Measurements from ENCODE around the gene COQ7. TPM values are rescaled to one million over a fixed set of nuclear protein-coding genes. Genes with fewer than 3 reads are reported as not detected.

Gene COQ7
- total and polyA plus RNA-seq, 2 experiments from 2014 or later: 17.9 to 21.7 TPM

Other genes with a start within 250 kb of the COQ7 start
- 93.5 and 119 TPM in 2 replicates for gene SMG1, start 141.2 kb upstream of the COQ7 start, total RNA-seq (2014; rRNA removed; shearing (Covaris generic))
- 18.2 and 18.6 TPM in 2 replicates for gene SMG1, start 141.2 kb upstream of the COQ7 start, polyA plus RNA-seq (2016; fragmentation: Nextera tagmentation; extraction: Ambion mirVana)
- gene TMC7, start 83.7 kb upstream of the COQ7 start, total RNA-seq (2014; rRNA removed; shearing (Covaris generic)): 2.4 TPM in 2 replicates
- gene TMC7, start 83.7 kb upstream of the COQ7 start, polyA plus RNA-seq (2016; fragmentation: Nextera tagmentation; extraction: Ambion mirVana): 0.75 and 1.7 TPM in 2 replicates
- gene ITPRIPL2, start 46.4 kb downstream of the COQ7 start, total RNA-seq (2014; rRNA removed; shearing (Covaris generic)): 5.7 and 8.3 TPM in 2 replicates
- 0.94 TPM in 2 replicates for gene ITPRIPL2, start 46.4 kb downstream of the COQ7 start, polyA plus RNA-seq (2016; fragmentation: Nextera tagmentation; extraction: Ambion mirVana)
- gene SYT17, start 100.6 kb downstream of the COQ7 start, total RNA-seq (2014; rRNA removed; shearing (Covaris generic)): 6.9 and 9.5 TPM in 2 replicates
- gene SYT17, start 100.6 kb downstream of the COQ7 start, polyA plus RNA-seq (2016; fragmentation: Nextera tagmentation; extraction: Ambion mirVana): 5.3 and 6.1 TPM in 2 replicates
- gene CLEC19A, start 218.1 kb downstream of the COQ7 start, total RNA-seq (2014; rRNA removed; shearing (Covaris generic)): not detected in 2 replicates
- gene CLEC19A, start 218.1 kb downstream of the COQ7 start, polyA plus RNA-seq (2016; fragmentation: Nextera tagmentation; extraction: Ambion mirVana): 0.26 TPM in 1 of 2 replicates, not detected in the other

Data from GM23338 (cell line).